Measurements from ENCODE around the gene METTL9. TPM values are rescaled to one million over a fixed set of nuclear protein-coding genes. Genes with fewer than 3 reads are reported as not detected.

Gene METTL9
- total RNA-seq, 4 donors from 2014 or later, result 59.2 to 75.8 (median 70.3) TPM

DNA sequence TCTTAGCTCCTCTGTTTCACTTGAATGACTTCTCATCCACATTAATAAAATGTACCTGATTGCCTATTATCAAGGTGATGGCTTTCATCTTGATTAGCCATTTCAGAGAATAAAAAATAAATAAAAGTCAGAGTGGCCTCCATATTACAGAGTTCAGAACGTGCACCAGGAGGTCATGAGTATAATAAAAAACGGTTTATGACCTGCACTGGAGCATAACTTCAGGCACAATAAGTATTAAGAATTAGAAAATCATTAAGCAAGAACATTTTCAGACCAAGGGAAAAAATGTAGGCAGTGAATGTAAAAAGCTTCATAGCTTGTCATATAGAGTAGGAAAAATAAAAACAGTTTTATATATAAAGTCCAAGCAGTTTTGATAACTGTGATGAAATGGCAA lies 11.4 kb downstream of the METTL9 start:
- H3K27me3 ChIP-seq, result no peaks in the 10 kb centered on the region
- H3K27ac ChIP-seq, result no peak overlapping the region
- no peak for DNase-seq
- H3K36me3 ChIP-seq, result no peaks in the 10 kb centered on the region
- peaks cover 4 to 24% (median 9%) of the 10 kb centered on the region in 4 donors for H3K4me1 ChIP-seq
- no peak overlapping the region for H3K4me3 ChIP-seq
- TF ChIP-seq POLR2A (IDR thresholded peaks at IDR 0.05), result no peak
- TF ChIP-seq, protein P1, sequence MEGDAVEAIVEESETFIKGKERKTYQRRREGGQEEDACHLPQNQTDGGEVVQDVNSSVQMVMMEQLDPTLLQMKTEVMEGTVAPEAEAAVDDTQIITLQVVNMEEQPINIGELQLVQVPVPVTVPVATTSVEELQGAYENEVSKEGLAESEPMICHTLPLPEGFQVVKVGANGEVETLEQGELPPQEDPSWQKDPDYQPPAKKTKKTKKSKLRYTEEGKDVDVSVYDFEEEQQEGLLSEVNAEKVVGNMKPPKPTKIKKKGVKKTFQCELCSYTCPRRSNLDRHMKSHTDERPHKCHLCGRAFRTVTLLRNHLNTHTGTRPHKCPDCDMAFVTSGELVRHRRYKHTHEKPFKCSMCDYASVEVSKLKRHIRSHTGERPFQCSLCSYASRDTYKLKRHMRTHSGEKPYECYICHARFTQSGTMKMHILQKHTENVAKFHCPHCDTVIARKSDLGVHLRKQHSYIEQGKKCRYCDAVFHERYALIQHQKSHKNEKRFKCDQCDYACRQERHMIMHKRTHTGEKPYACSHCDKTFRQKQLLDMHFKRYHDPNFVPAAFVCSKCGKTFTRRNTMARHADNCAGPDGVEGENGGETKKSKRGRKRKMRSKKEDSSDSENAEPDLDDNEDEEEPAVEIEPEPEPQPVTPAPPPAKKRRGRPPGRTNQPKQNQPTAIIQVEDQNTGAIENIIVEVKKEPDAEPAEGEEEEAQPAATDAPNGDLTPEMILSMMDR (IDR thresholded peaks at IDR 0.05), result no peak
- no peaks in the 10 kb centered on the region for H3K9me3 ChIP-seq

DNA sequence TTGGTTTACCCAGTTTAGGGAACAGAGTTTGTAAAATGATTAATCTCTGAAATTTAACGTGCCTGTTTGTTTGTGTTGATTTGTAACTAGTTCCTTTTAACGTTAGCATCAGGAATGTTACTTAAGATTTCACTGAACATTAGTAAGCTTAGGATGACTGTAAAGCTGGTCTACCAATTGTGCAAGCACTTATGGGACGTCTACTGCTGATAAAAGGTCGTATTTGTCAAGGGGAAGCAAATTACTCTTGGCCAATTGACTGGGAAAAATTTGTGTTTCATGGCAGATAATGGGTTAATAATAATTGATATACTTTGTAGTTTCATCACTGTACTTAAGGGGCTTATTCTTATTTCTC lies 11.8 kb downstream of the METTL9 start:
- Histone ChIP-seq H3K4me1 (peaks cover 4 to 24% (median 9%) of the 10 kb centered on the region in 4 donors), H3K27me3 (no peaks in the 10 kb centered on the region), H3K9me3 (no peaks in the 10 kb centered on the region), H3K4me3 (no peak overlapping the region), H3K27ac (no peak overlapping the region), H3K36me3 (no peaks in the 10 kb centered on the region)
- TF ChIP-seq, protein P1 (IDR thresholded peaks at IDR 0.05), result no peak
- TF ChIP-seq POLR2A (IDR thresholded peaks at IDR 0.05), result no peak
- DNase-seq, result no peak

DNA sequence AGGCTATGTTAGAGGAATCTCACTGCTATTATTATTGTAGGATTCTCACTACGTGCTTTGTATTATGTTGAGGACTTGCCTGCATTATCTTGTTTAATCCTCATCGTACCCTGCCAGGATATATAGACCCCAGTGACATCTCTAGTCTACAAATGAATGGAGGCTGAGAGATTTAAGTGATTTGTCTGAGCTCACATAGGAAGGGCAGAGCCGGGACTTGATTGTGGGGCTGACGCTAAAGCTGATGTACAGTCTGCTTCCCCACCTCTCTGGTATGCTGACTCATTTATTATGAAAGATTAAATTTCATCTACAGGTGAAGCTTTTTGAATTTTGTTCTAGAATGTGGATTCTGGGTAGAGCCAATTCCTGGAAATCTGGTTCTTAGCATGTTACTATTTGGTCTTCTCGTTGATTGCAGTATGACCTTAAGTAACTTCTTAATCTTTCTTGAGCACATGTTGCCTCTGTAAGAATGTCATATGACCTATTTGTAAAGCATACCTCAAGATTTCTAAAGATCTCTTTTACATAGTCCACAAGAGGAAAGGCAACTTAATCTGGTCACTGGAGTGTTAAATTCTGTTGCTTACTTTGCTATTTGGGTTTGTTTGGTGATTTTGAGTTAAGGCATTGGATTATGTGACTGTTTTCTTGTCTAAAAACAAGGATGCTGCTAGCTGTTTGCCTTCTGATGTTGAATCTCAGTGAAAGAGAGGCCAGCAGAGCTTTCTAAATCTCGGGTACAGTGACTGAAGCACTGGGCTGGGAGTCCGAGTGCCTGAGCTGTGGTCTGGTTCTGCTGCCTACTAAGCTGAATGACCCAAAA lies 12.4 kb downstream of the METTL9 start:
- H3K27ac ChIP-seq, result peak overlapping the region in 1 of 4 donors; percentile 45
- H3K4me1 ChIP-seq, result peaks cover 4 to 24% (median 9%) of the 10 kb centered on the region in 4 donors
- TF ChIP-seq, protein P1 (IDR thresholded peaks at IDR 0.05), result no peak
- TF ChIP-seq POLR2A (IDR thresholded peaks at IDR 0.05), result no peak
- H3K4me3 ChIP-seq, result no peak overlapping the region
- no peaks in the 10 kb centered on the region for H3K9me3 ChIP-seq
- DNase-seq, result no peak
- no peaks in the 10 kb centered on the region for H3K27me3 ChIP-seq
- H3K36me3 ChIP-seq, result no peaks in the 10 kb centered on the region

DNA sequence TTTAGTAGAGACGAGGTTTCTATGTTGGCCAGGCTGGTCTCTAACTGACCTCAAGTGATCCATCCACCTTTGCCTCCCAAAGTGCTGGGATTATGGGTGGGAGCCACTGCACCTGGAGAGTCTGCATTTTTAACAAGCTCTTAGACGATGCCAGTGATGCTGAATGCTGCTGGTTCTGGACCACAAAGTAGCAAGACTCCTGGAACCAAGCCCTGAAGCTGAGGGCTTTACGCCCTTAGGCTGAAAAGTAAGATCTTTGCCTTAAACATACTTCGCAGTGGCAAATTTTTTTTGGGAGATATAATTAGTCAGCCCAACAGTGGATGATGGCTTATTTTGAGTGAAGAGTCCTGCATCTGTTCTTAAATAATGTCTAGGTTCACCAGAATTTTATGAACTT lies 14.0 kb downstream of the METTL9 start:
- DNase-seq, result no peak
- Histone ChIP-seq H3K27me3 (no peaks in the 10 kb centered on the region), H3K4me1 (peaks cover 4 to 24% (median 9%) of the 10 kb centered on the region in 4 donors), H3K4me3 (no peak overlapping the region), H3K9me3 (no peaks in the 10 kb centered on the region), H3K27ac (no peak overlapping the region), H3K36me3 (peaks cover 0 to 5% (median 0%) of the 10 kb centered on the region in 3 donors)
- TF ChIP-seq, protein P1 (IDR thresholded peaks at IDR 0.05), result no peak
- TF ChIP-seq POLR2A (IDR thresholded peaks at IDR 0.05), result no peak

DNA sequence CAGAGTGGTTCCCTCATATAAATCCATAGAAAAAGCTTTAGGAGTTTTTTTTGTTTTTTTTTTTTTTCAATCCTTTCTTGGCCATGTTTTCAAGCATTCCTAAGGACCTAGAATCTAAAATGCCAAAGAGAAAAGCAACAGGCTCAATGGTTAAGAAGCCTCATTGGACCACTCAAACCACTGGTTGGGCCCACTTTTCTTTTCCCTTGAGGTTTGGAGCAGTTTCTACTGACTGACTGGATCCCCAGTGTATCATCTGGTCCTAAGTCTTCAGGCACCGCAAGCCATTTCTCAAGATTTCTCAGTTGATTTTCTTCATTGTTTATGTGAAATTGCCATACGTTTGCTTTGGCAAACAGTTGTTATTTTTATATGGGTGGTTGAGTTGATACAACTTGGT lies 14.4 kb downstream of the METTL9 start:
- Histone ChIP-seq H3K9me3 (no peaks in the 10 kb centered on the region), H3K4me1 (peaks cover 4 to 24% (median 8%) of the 10 kb centered on the region in 4 donors), H3K4me3 (no peak overlapping the region), H3K27ac (no peak overlapping the region), H3K27me3 (no peaks in the 10 kb centered on the region), H3K36me3 (peaks cover 0 to 5% (median 0%) of the 10 kb centered on the region in 3 donors)
- DNase-seq, result no peak
- TF ChIP-seq, protein P1 (IDR thresholded peaks at IDR 0.05), result no peak
- no peak for TF ChIP-seq POLR2A (IDR thresholded peaks at IDR 0.05)

Measured in Peyer's patch (tissue), 4 donors.